ENCODE measurements around the gene EIF4G1. TPM values are rescaled to one million over a fixed set of nuclear protein-coding genes. Genes with fewer than 3 reads are reported as not detected.

Gene EIF4G1
- total and polyA plus RNA-seq, 2 experiments from 2014 or later = 204 to 254 TPM

- H3K9me3 ChIP-seq (ENCODE audit: low read depth) = no peaks in the 10 kb centered on the region
- peak overlapping the region; percentile 80 for H2AFZ ChIP-seq
- peaks cover 16% of the 10 kb centered on the region for H3K4me1 ChIP-seq (ENCODE audit: insufficient read depth)
- H3K4me3 ChIP-seq = peak overlapping the region; percentile 82
- H3K4me2 ChIP-seq = peak overlapping the region; percentile 75
- H3K79me2 ChIP-seq = peaks cover 34% of the 10 kb centered on the region
- H4K20me1 ChIP-seq (ENCODE audit: insufficient read depth, poor library complexity, severe bottlenecking) = peaks cover 31% of the 10 kb centered on the region
- no peaks in the 10 kb centered on the region for H3K36me3 ChIP-seq (replicated peaks; ENCODE audit: insufficient read depth, low read depth)
- DNase-seq (ENCODE audit: low spot score) = no peak
- WGBS (ENCODE audit: low lambda C conversion rate, missing lambda C conversion rate) = 65% methylated on average over 4 of the region's 4 CpGs
- TF ChIP-seq EZH2phosphoT487 (IDR thresholded peaks at IDR 0.05; ENCODE audit: low read depth, severe bottlenecking, unreplicated experiment) (no peak), EZH2 (IDR thresholded peaks at IDR 0.05; ENCODE audit: borderline replicate concordance) (no peak), CTCF (IDR thresholded peaks at IDR 0.05; ENCODE audit: poor library complexity) (no peak)
- peak overlapping the region; percentile 100 for H3K27ac ChIP-seq
- H3K27me3 ChIP-seq = no peaks in the 10 kb centered on the region
- no peaks in the 10 kb centered on the region for H3K9me2 ChIP-seq (replicated peaks; ENCODE audit: insufficient read depth)
Measured at GRCh38 chr3:184335291-184335660, 20.9 kb downstream of the EIF4G1 start.

GRCh38 chr3:184335661-184336546 is 21.5 kb downstream of the EIF4G1 start:
- H3K9me2 ChIP-seq (replicated peaks; ENCODE audit: insufficient read depth) = no peaks in the 10 kb centered on the region
- peaks cover 38% of the 10 kb centered on the region for H3K79me2 ChIP-seq
- H3K27me3 ChIP-seq = no peaks in the 10 kb centered on the region
- H2AFZ ChIP-seq = peak overlapping the region; percentile 80
- H3K9me3 ChIP-seq (ENCODE audit: low read depth) = no peaks in the 10 kb centered on the region
- under 1% methylated on average over 41 of the region's 77 CpGs for WGBS (ENCODE audit: low lambda C conversion rate, missing lambda C conversion rate)
- H4K20me1 ChIP-seq (ENCODE audit: insufficient read depth, poor library complexity, severe bottlenecking) = peaks cover 27% of the 10 kb centered on the region
- H3K4me1 ChIP-seq (ENCODE audit: insufficient read depth) = peaks cover 16% of the 10 kb centered on the region
- H3K4me2 ChIP-seq = peak overlapping the region; percentile 75
- H3K4me3 ChIP-seq = peak overlapping the region; percentile 82
- H3K36me3 ChIP-seq (replicated peaks; ENCODE audit: insufficient read depth, low read depth) = no peaks in the 10 kb centered on the region
- peak overlapping the region; percentile 100 for H3K27ac ChIP-seq
- no peak for TF ChIP-seq CTCF (IDR thresholded peaks at IDR 0.05; ENCODE audit: poor library complexity)
- TF ChIP-seq EZH2phosphoT487 (IDR thresholded peaks at IDR 0.05; ENCODE audit: low read depth, severe bottlenecking, unreplicated experiment) = no peak
- TF ChIP-seq EZH2 (IDR thresholded peaks at IDR 0.05; ENCODE audit: borderline replicate concordance) = no peak
- peak; percentile 94 for DNase-seq (ENCODE audit: low spot score)

GRCh38 chr3:184336547-184337398 is 22.4 kb downstream of the EIF4G1 start:
- H3K36me3 ChIP-seq (replicated peaks; ENCODE audit: insufficient read depth, low read depth) = no peaks in the 10 kb centered on the region
- peak overlapping the region; percentile 82 for H3K4me3 ChIP-seq
- peak overlapping the region; percentile 100 for H3K27ac ChIP-seq
- H3K9me3 ChIP-seq (ENCODE audit: low read depth) = no peaks in the 10 kb centered on the region
- peak overlapping the region; percentile 75 for H3K4me2 ChIP-seq
- no peak for TF ChIP-seq EZH2 (IDR thresholded peaks at IDR 0.05; ENCODE audit: borderline replicate concordance)
- TF ChIP-seq CTCF (IDR thresholded peaks at IDR 0.05; ENCODE audit: poor library complexity) = no peak
- no peak for TF ChIP-seq EZH2phosphoT487 (IDR thresholded peaks at IDR 0.05; ENCODE audit: low read depth, severe bottlenecking, unreplicated experiment)
- H3K9me2 ChIP-seq (replicated peaks; ENCODE audit: insufficient read depth) = no peaks in the 10 kb centered on the region
- DNase-seq (ENCODE audit: low spot score) = peak; percentile 51
- H3K27me3 ChIP-seq = no peaks in the 10 kb centered on the region
- peaks cover 20% of the 10 kb centered on the region for H4K20me1 ChIP-seq (ENCODE audit: insufficient read depth, poor library complexity, severe bottlenecking)
- 44% methylated on average over 17 of the region's 17 CpGs for WGBS (ENCODE audit: low lambda C conversion rate, missing lambda C conversion rate)
- peaks cover 37% of the 10 kb centered on the region for H3K79me2 ChIP-seq
- H3K4me1 ChIP-seq (ENCODE audit: insufficient read depth) = peaks cover 16% of the 10 kb centered on the region
- peak overlapping the region; percentile 80 for H2AFZ ChIP-seq

Data from hepatocyte (in vitro differentiated cells).